CD8-positive, alpha-beta memory T cell (primary cell): ENCODE measurements around the gene FAM219A. TPM values are rescaled to one million over a fixed set of nuclear protein-coding genes. Genes with fewer than 3 reads are reported as not detected.

Experiments used
- CTCF ChIA-PET: fragments of 350-600 bp; sonication (Branson Sonifier 250); formaldehyde crosslinking; loops from one replicate; lab custom pipeline; 2021; ENCODE audit warnings: antibody characterized with exemption; lab: Charles Lee
- POLR2A ChIA-PET: fragments of 350-600 bp; sonication (Branson Sonifier 250); formaldehyde crosslinking; loops from one replicate; lab custom pipeline; 2021; ENCODE audit warnings: antibody characterized with exemption; lab: Charles Lee
- DNase-seq, 5 donors: peaks; one replicate each; pipeline versions ENCODE4 v3.0.0 to v3.0.0-alpha.2; 2020 to 2022; ENCODE audit warnings: mixed read lengths in 1 of 5
- H3K27ac ChIP-seq: one replicate; pipeline ENCODE4 v1.7.0; 2013; ENCODE audit warnings: low read depth, mild to moderate bottlenecking, low read length, moderate library complexity
- H3K27me3 ChIP-seq: 2 replicates; pipeline ENCODE4 v1.7.0; 2013; ENCODE audit warnings: low read length, mild to moderate bottlenecking; ENCODE audit not compliant: insufficient read depth, poor library complexity, severe bottlenecking
- H3K36me3 ChIP-seq: 2 replicates; pipeline ENCODE4 v1.7.0; 2013; ENCODE audit warnings: mild to moderate bottlenecking, low read length, moderate library complexity; ENCODE audit not compliant: insufficient read depth
- H3K4me1 ChIP-seq: 2 replicates; pipeline ENCODE4 v1.7.0; 2013; ENCODE audit warnings: mild to moderate bottlenecking, low read length, moderate library complexity; ENCODE audit not compliant: insufficient read depth
- H3K4me3 ChIP-seq: 2 replicates; pipeline ENCODE4 v1.7.0; 2013; ENCODE audit warnings: mild to moderate bottlenecking, low read length
- H3K9me3 ChIP-seq: 2 replicates; pipeline ENCODE4 v1.7.0; 2013; ENCODE audit warnings: mild to moderate bottlenecking, low read length
- H3K27ac Mint-ChIP-seq, 8 donors: one replicate each; pipeline ENCODE4 v1.8.0; 2020 to 2021; ENCODE audit warnings: mixed read lengths in 8 of 8, mild to moderate bottlenecking in 6 of 8, inconsistent platforms in 3 of 8, moderate library complexity in 3 of 8
- H3K27me3 Mint-ChIP-seq, 2 donors: one replicate each; pipeline ENCODE4 v1.8.0; 2020 to 2021; ENCODE audit warnings: mixed read lengths in 2 of 2, mild to moderate bottlenecking in 1 of 2, moderate library complexity in 1 of 2
- H3K36me3 Mint-ChIP-seq, 3 donors: one replicate each; pipeline ENCODE4 v1.8.0; 2020 to 2021; ENCODE audit warnings: mixed read lengths in 3 of 3, inconsistent platforms in 1 of 3, mild to moderate bottlenecking in 1 of 3
- H3K4me1 Mint-ChIP-seq, 3 donors: one replicate each; pipeline ENCODE4 v1.8.0; 2020 to 2021; ENCODE audit warnings: mixed read lengths in 3 of 3, inconsistent platforms in 1 of 3, mild to moderate bottlenecking in 1 of 3
- H3K4me3 Mint-ChIP-seq, 7 donors: one replicate each; pipeline ENCODE4 v1.8.0; 2020 to 2021; ENCODE audit warnings: mixed read lengths in 7 of 7, mild to moderate bottlenecking in 6 of 7, moderate library complexity in 4 of 7, inconsistent platforms in 2 of 7
- H3K9me3 Mint-ChIP-seq, 5 donors: one replicate each; pipeline ENCODE4 v1.8.0; 2020 to 2022; ENCODE audit warnings: mixed read lengths in 5 of 5, mild to moderate bottlenecking in 3 of 5, moderate library complexity in 2 of 5, inconsistent platforms in 1 of 5
- polyA plus RNA-seq: library from polyadenylated mRNA; unstranded; fragments of 300-500 nt; fragmentation: Illumina TruSeq; gene quantifications from one replicate; pipeline ENCODE4 v1.2.3, GENCODE V29; 2021
- total RNA-seq, 2 experiments: library from RNA; stranded (reverse); gene quantifications; one replicate each; pipeline ENCODE4 v1.2.3, GENCODE V29; 2021

FAM219A gene
- total and polyA plus RNA-seq, 3 experiments from 2014 or later = 1.7 to 10.5 (median 9.4) TPM

DNA sequence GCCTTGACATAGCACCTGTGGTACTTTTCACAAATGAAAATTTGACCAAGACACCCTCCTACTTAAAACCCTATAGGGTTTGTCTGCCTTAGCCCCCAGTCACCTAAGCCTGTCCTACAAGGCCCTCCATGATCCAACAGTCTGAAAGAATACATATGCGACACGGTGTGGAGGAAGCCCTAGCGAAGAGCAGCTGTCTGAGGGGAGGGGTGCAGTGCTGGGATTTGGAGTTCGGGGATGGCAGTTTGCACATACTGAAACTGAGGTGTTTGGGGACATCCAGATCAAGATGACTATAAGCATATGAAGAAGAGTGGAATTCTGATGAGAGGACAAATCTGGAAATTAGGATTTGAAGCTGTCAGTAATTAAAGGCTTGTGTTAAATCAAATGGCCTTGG is 74.5 kb downstream of the FAM219A start:
- CTCF ChIA-PET = no interaction called here
- no peaks in the 10 kb centered on the region for H3K36me3 Mint-ChIP-seq
- H3K9me3 Mint-ChIP-seq = no peaks in the 10 kb centered on the region

DNA sequence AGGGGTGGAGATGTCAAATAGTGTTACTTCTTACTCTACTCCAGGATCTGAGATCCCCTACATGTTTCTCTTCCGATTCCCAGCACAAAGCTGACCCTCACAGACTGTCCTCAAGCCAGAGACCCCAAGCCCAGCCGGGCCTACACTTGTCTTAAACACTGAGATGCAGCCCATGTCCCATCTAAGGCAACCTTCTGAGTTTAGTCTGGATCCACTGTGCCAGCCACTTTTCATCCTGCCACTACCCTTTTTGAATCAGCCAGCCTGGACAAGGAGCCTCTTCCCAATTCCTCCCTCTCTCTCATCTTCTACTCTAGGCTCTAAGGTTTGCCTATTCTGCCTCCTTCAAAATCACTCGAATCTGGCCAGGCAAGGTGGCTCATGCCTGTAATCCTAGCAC is 75.5 kb downstream of the FAM219A start:
- CTCF ChIA-PET = interaction anchor here (0.8 kb wide), 1 partner anchor 21 kb away, joined by 3 read pairs; no protein-coding TSS in a partner anchor
- Histone ChIP-seq H3K27ac (no peak overlapping the region), H3K27me3 (no peaks in the 10 kb centered on the region), H3K4me1 (peaks cover 22% of the 10 kb centered on the region), H3K4me3 (no peak overlapping the region), H3K9me3 (no peaks in the 10 kb centered on the region), H3K36me3 (no peaks in the 10 kb centered on the region)
- Mint-ChIP-seq H3K4me1 (peaks cover 25 to 33% (median 26%) of the 10 kb centered on the region in 3 donors), H3K27ac (peak overlapping the region in 2 of 8 donors; percentile 15 to 46), H3K27me3 (peaks cover 0 to 2% of the 10 kb centered on the region in 2 donors), H3K9me3 (no peaks in the 10 kb centered on the region), H3K4me3 (peak overlapping the region in 2 of 7 donors; percentile 50 to 80), H3K36me3 (no peaks in the 10 kb centered on the region)
- no peak for DNase-seq
- POLR2A ChIA-PET = no interaction called here

More for the DNA sequence above, 74.5 kb downstream of the FAM219A start:
- POLR2A ChIA-PET = no interaction called here
- no peak overlapping the region for H3K4me3 Mint-ChIP-seq
- no peak overlapping the region for H3K27ac ChIP-seq
- no peak overlapping the region for H3K4me3 ChIP-seq
- H3K27ac Mint-ChIP-seq = no peak overlapping the region
- peaks cover 22% of the 10 kb centered on the region for H3K4me1 ChIP-seq
- no peaks in the 10 kb centered on the region for H3K27me3 ChIP-seq
- H3K4me1 Mint-ChIP-seq = peaks cover 21 to 28% (median 26%) of the 10 kb centered on the region in 3 donors
- no peaks in the 10 kb centered on the region for H3K36me3 ChIP-seq
- no peak for DNase-seq
- H3K27me3 Mint-ChIP-seq = peaks cover 0 to 2% of the 10 kb centered on the region in 2 donors
- no peaks in the 10 kb centered on the region for H3K9me3 ChIP-seq

GRCh38 chr9:34382054-34382453 is 76.3 kb downstream of the FAM219A start:
- CTCF ChIA-PET = interaction anchor here (0.8 kb wide), 1 partner anchor 22 kb away, joined by 3 read pairs; no protein-coding TSS in a partner anchor
- Mint-ChIP-seq H3K36me3 (no peaks in the 10 kb centered on the region), H3K4me3 (peak overlapping the region in 4 of 7 donors; percentile 37 to 88 (median 84)), H3K27me3 (peaks cover 0 to 2% of the 10 kb centered on the region in 2 donors), H3K9me3 (no peaks in the 10 kb centered on the region), H3K4me1 (peaks cover 26 to 36% (median 30%) of the 10 kb centered on the region in 3 donors), H3K27ac (no peak overlapping the region)
- POLR2A ChIA-PET = no interaction called here
- H3K27ac ChIP-seq = no peak overlapping the region
- no peaks in the 10 kb centered on the region for H3K36me3 ChIP-seq
- no peak overlapping the region for H3K4me3 ChIP-seq
- DNase-seq = no peak
- H3K27me3 ChIP-seq = no peaks in the 10 kb centered on the region
- H3K9me3 ChIP-seq = no peaks in the 10 kb centered on the region
- H3K4me1 ChIP-seq = peaks cover 27% of the 10 kb centered on the region

DNA sequence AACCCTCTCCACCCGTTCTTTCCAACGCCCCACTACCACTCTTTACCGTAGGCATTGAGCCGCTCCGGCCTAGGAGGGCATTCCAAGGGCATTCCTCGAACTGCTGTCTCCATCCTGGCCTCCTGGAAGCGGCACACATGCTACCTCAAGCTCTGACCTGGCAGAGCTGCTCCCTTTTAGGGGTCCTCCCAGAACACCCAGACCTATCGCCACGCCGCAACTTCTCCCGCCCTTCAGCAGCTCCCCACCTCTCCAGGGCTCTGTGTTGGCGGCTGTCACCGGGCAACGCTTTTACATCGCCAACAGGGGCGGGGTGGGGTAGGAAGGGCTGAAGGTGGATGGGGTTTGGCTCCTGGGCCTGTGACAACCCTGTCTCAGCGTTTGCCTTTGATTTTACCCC is 77.0 kb downstream of the FAM219A start:
- H3K4me1 Mint-ChIP-seq = peaks cover 27 to 40% (median 32%) of the 10 kb centered on the region in 3 donors
- H3K9me3 Mint-ChIP-seq = no peaks in the 10 kb centered on the region
- H3K4me3 ChIP-seq = peak overlapping the region; percentile 68
- no peaks in the 10 kb centered on the region for H3K36me3 Mint-ChIP-seq
- H3K36me3 ChIP-seq = no peaks in the 10 kb centered on the region
- no peak overlapping the region for H3K27ac ChIP-seq
- no peaks in the 10 kb centered on the region for H3K27me3 ChIP-seq
- ChIA-PET CTCF (interaction anchor here (1.1 to 9.8 kb wide), 2 partner anchors 23 to 48 kb away, joined by 4 to 73 read pairs; no protein-coding TSS in a partner anchor), POLR2A (interaction anchor here (0.6 kb wide), 1 partner anchor 205 kb away, joined by 4 read pairs; no protein-coding TSS in a partner anchor)
- H3K4me3 Mint-ChIP-seq = peak overlapping the region; percentile 79 to 94 (median 87)
- H3K27me3 Mint-ChIP-seq = peaks cover 0 to 2% of the 10 kb centered on the region in 2 donors
- peak overlapping the region in 5 of 8 donors; percentile 35 to 80 (median 60) for H3K27ac Mint-ChIP-seq
- peak in 3 of 5 donors; percentile 24 to 54 (median 45) for DNase-seq
- H3K4me1 ChIP-seq = peaks cover 28% of the 10 kb centered on the region
- no peaks in the 10 kb centered on the region for H3K9me3 ChIP-seq

- DNase-seq = peak; percentile 72 to 86 (median 74)
- ChIA-PET CTCF (interaction anchor here (1.1 to 9.8 kb wide), 4 partner anchors 23 to 123 kb away, joined by 3 to 73 read pairs (median 4); no protein-coding TSS in a partner anchor), POLR2A (interaction anchor here (0.6 kb wide), 1 partner anchor 204 kb away, joined by 4 read pairs; no protein-coding TSS in a partner anchor)
Observed at GRCh38 chr9:34380511-34381315, 77.7 kb downstream of the FAM219A start.

DNA sequence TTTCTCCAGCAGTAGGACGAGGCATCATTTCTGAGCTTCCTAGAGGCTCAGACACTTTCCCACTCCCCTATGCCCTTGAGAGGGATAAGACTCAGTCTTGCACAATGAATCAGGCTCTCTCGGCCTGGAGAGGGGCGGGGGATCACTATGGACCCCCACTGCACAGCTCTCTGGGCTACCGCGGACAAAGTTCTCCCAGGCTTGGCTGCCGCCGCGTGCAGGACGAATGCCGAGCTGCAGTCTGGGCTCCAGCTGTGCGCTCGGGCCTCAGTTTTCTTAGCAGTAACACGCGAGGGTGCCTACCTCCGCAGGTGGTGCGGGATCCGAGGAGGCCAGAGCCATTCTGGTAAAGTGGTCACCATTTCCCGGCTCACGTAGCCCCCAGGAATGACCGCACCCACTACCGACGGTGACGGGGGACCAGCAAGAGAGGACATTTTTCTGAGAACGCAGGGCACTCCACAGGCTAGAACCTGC is 78.3 kb downstream of the FAM219A start:
- H3K27ac Mint-ChIP-seq = peak overlapping the region in 6 of 8 donors; percentile 49 to 86 (median 68)
- no peak for DNase-seq

More at GRCh38 chr9:34380511-34381315, 77.7 kb downstream of the FAM219A start:
- Histone ChIP-seq H3K4me1 (peaks cover 34% of the 10 kb centered on the region), H3K36me3 (no peaks in the 10 kb centered on the region), H3K27me3 (no peaks in the 10 kb centered on the region), H3K4me3 (peak overlapping the region; percentile 68), H3K9me3 (no peaks in the 10 kb centered on the region), H3K27ac (no peak overlapping the region)
- Mint-ChIP-seq H3K9me3 (no peaks in the 10 kb centered on the region), H3K36me3 (no peaks in the 10 kb centered on the region), H3K4me3 (peak overlapping the region; percentile 79 to 94 (median 87)), H3K27ac (peak overlapping the region; percentile 35 to 81 (median 64)), H3K27me3 (peaks cover 0 to 2% of the 10 kb centered on the region in 2 donors), H3K4me1 (peaks cover 33 to 46% (median 38%) of the 10 kb centered on the region in 3 donors)

GRCh38 chr9:34379334-34380033 is 78.9 kb downstream of the FAM219A start:
- Histone ChIP-seq H3K4me1 (peaks cover 38% of the 10 kb centered on the region), H3K4me3 (peak overlapping the region; percentile 53), H3K36me3 (no peaks in the 10 kb centered on the region), H3K27me3 (no peaks in the 10 kb centered on the region), H3K9me3 (no peaks in the 10 kb centered on the region), H3K27ac (no peak overlapping the region)
- Mint-ChIP-seq H3K9me3 (no peaks in the 10 kb centered on the region), H3K27me3 (no peaks in the 10 kb centered on the region), H3K4me1 (peaks cover 37 to 56% (median 43%) of the 10 kb centered on the region in 3 donors), H3K36me3 (no peaks in the 10 kb centered on the region), H3K4me3 (peak overlapping the region; percentile 78 to 94 (median 87)), H3K27ac (peak overlapping the region; percentile 27 to 86 (median 68))
- DNase-seq = peak; percentile 80 to 92 (median 82)
- POLR2A ChIA-PET = interaction anchor here (0.6 kb wide), 3 partner anchors 47 to 207 kb away, joined by 3 to 6 read pairs (median 3); no protein-coding TSS in a partner anchor
- CTCF ChIA-PET = interaction anchor here (0.7 to 9.8 kb wide), 10 partner anchors 15 to 232 kb away, joined by 3 to 73 read pairs (median 4); partner anchors contain the start of gene RPP25L

More for the DNA sequence above, 78.3 kb downstream of the FAM219A start:
- Histone ChIP-seq H3K4me3 (peak overlapping the region; percentile 53), H3K9me3 (no peaks in the 10 kb centered on the region), H3K27me3 (no peaks in the 10 kb centered on the region), H3K4me1 (peaks cover 38% of the 10 kb centered on the region), H3K36me3 (no peaks in the 10 kb centered on the region), H3K27ac (no peak overlapping the region)
- Mint-ChIP-seq H3K9me3 (no peaks in the 10 kb centered on the region), H3K4me3 (peak overlapping the region; percentile 79 to 94 (median 87)), H3K27me3 (peaks cover 0 to 2% of the 10 kb centered on the region in 2 donors), H3K4me1 (peaks cover 37 to 53% (median 43%) of the 10 kb centered on the region in 3 donors), H3K36me3 (no peaks in the 10 kb centered on the region)
- ChIA-PET CTCF (interaction anchor here (1.2 to 9.8 kb wide), 5 partner anchors 24 to 127 kb away, joined by 3 to 73 read pairs (median 5); no protein-coding TSS in a partner anchor), POLR2A (interaction anchor here (0.6 kb wide), 1 partner anchor 208 kb away, joined by 6 read pairs; no protein-coding TSS in a partner anchor)
